Measurements from ENCODE around the gene KCNQ1.

KCNQ1 gene

GRCh38 chr11:2883979-2884815, 439.4 kb downstream of the KCNQ1 start:
- DNase-seq (ENCODE audit: low read depth in 2 of 2): no peak

GRCh38 chr11:2885017-2885677, 440.3 kb downstream of the KCNQ1 start:
- DNase-seq (ENCODE audit: low read depth in 2 of 2): no peak

DNA sequence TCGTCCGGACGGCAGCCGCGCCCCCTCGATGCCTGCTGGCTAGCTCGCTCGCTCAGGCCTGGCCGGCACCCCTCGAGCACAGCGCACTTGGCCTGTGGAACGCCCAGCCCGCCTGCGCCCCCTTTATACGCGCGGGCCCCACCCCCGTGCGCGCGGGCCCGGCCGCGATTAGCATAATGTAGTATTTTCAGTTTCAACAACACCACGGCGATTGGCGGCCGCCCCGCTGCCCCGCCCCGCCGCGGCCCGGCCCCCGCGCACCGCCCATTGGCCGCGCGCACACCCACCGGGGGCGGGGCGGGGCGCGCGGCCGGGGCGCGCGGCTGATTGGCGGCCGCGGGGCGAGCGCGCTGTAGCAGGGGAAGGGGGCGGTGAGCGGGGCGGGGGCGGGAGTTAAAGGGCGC, 440.9 kb downstream of the KCNQ1 start, which contains the start of gene CDKN1C:
TSS of gene CDKN1C (minus strand) at position 98 of the 404 bp plus-strand sequence. CDS start 319 bp downstream, outside the sequence.
- DNase-seq (ENCODE audit: low read depth in 2 of 2): peak; percentile 65 to 68

DNA sequence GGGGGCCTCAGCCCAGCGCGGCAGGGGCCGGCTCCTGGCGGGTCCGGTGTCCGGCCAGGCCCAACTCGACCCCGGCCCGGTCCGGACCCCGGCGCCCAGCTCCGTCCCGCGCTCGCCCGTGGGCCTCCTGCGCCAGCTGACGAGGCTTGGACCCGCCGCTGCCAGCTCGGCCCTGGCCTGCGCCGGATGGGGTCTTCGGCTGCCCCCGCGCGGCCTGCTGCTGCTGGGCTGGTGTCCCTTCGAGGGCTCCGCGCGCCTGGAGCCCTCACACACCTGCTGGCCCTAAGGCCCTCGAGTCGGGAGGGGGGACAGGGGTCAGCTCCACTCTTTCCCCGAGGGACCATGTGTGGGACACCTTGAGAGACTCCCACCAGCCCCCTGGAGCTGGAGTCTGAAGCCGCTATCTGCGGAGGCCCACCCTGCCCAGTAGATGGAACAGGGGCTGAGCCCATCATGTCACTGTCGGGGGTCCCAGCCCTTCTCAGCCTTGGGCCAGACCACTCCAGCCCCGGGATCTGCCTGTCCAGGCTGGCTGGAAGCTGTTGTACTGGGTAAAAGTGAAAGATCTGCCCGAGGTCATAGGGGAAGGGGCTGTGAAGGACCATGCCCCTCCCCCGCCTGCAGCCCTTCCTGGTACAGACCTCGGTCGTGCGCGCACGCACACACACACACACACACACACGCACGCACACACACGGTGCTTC, 441.5 kb downstream of the KCNQ1 start:
- DNase-seq (ENCODE audit: low read depth in 2 of 2): no peak

- no peak for DNase-seq (ENCODE audit: low read depth in 2 of 2)
These were observed 442.1 kb downstream of the KCNQ1 start for GRCh38 chr11:2886936-2887335.

- no peak for DNase-seq (ENCODE audit: low read depth in 2 of 2)
These were observed 442.8 kb downstream of the KCNQ1 start for GRCh38 chr11:2887515-2888195.

DNA sequence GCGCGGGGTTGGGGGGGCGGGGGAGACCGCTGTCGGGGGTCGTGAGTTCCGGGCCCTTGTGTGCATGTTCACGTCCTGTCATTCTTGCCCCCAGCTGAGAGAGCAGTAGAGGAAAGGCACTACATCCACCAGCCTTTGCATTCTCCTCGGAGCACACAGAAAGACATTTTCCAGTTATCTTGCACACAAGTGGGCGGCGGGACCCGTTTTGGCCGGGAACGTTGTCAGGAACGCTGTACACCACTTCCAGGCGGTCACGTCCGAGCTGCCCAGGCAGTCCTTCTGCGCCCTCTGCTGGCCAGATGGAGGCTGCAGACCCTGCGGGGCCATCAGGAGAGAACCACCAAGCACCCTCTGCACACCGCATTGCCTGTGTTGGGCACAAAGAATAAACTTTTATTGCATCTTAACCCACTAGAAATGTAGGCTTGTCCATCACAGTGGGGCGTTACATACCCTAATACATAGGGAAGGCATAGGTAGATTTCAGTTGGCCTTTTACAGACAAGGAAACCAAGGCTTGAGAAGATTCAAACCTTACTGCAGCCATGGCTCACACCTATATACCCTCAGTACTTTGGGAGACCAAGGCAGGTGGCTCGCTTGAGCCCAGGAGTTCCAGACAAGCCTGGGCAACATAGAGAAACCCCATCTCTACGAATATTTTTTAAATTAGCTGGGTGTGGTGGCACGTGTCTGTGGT, 443.6 kb downstream of the KCNQ1 start:
- DNase-seq (ENCODE audit: low read depth in 2 of 2): peak; percentile 68 to 74

DNA sequence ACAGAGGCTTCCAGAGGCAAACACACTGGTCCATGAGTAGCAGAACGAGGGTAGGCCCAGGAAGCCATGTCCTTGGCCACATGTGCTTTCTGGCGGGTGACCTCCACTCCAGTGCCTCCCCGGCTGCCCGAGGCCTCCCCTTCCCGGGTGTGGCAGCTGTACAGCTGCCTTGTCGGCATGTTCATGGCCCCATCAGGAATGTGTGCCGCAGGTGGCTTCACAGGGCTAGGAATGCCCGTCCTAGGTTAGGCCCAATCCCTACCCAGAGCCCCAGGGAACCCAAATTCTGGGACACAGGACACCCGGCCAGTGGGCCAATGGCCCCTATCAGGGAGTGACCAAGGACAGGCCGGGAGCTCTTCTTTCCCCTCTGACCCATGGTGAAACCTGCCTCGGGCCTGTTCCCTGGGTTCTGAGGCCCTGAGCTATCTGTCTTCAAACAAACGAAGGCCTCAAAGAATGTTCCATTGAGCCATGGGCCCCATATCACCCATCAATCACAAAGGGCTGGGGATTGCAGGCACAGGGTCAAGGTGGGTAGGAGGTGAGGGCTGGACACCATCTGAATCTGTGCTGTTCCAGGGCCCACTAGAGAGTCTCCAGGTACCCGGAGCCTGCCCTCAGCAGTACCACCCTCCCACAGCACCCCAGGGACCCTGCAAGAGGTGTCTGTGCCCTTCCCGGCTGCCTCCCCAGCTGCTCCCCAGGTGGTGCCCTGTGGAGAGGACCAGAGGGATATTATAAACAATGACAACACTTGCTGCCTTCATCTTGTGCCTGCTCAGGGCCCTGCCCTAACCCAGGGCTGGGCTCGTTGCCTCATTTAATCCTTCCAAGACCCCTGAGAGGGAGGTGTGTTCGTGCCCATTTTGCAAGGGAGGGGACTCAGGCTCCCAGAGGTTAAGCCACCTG, 444.8 kb downstream of the KCNQ1 start:
- no peak for DNase-seq (ENCODE audit: low read depth in 2 of 2)

GRCh38 chr11:2890466-2891294, 445.9 kb downstream of the KCNQ1 start:
- DNase-seq (ENCODE audit: low read depth in 2 of 2): no peak

DNA sequence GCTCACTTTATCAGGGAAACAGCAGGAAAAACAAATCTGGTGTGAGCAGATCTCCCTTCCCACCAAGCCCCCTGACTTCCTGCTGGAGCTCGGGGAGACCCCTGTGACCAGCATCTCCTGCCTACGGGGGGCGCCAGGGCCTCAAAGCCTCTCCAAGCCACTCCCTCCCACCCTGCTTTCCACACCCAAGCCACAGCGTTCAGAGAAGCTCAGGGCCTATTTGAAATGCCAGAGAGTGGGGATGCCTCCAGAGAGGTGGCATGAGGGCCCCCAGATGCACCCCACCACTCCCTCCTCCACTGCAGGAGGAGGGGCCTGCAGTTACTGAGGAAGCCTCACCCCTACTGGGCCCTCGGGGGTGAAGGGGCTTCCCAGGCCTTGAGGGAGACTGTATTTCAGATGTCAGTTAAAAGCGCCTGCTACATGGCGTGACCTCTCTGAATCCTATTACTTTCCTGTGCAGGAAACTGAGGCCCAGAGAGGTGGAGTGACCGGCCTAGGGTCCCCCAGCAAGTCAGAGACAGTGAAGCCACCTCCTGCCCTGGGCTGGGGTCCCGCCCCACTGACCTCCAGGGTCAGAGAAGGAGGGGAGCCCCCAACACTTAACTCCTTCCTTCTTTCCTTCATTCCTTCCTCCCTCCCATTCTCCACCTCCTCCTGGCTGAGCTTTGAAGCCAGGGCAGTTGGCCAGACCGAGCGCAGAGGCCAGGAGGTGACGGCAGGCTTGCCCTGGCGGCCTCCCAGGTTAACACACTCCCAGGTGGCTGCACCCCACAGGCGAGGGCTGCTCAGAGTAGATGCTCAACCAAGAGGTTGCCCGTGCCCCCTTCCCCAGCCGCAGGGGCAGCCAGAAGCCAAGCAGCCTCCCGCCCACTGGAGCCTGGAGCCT, 446.8 kb downstream of the KCNQ1 start:
- no peak for DNase-seq (ENCODE audit: low read depth in 2 of 2)

GRCh38 chr11:2892215-2892966, 447.6 kb downstream of the KCNQ1 start:
- DNase-seq (ENCODE audit: low read depth in 2 of 2): peak in 1 of 2 donors; percentile 25

- no peak for DNase-seq (ENCODE audit: low read depth in 2 of 2)
These were observed 448.2 kb downstream of the KCNQ1 start for GRCh38 chr11:2892967-2893528.

DNA sequence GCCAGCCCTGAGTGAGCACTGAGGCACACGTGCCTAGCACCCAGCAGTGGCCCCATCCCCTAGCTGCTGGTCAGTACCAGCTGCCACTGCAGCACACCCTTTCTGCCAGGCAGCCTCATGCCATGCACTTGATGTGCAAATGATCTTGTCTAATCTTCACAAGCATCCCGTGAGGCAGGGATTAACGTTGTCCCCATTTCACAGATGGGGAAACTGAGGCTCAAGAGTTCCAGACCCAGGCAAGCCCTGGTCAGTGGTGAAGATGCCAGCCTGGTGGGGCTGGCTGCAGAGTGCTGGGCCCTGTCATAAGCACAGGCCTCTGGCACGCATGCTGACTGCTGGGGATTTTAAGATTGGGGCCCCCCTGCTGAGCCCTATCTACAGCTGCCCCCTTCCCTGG, 449.1 kb downstream of the KCNQ1 start:
- DNase-seq (ENCODE audit: low read depth in 2 of 2): no peak

- DNase-seq (ENCODE audit: low read depth in 2 of 2): no peak
These were observed 451.2 kb downstream of the KCNQ1 start for GRCh38 chr11:2896047-2896446.

DNA sequence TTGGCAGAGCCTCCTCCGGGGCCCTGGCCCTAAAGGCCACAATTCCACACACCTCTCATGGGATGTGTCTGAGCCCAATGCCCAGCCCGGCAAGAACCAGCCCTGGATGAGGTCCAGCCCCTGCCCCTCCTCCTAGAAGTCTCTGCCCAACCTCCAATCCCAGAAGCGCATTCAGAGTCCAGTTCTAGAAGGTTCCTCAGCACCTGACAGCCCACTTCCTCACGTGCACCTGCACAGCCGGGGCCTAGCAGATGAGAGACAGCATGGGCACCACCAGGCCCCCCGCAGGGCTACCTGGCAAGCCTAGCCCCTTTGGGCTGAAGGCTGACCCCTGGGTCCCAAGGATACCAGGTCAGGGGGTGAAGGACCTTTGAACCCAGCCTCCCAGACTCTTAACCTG, 452.2 kb downstream of the KCNQ1 start:
- DNase-seq (ENCODE audit: low read depth in 2 of 2): no peak

DNA sequence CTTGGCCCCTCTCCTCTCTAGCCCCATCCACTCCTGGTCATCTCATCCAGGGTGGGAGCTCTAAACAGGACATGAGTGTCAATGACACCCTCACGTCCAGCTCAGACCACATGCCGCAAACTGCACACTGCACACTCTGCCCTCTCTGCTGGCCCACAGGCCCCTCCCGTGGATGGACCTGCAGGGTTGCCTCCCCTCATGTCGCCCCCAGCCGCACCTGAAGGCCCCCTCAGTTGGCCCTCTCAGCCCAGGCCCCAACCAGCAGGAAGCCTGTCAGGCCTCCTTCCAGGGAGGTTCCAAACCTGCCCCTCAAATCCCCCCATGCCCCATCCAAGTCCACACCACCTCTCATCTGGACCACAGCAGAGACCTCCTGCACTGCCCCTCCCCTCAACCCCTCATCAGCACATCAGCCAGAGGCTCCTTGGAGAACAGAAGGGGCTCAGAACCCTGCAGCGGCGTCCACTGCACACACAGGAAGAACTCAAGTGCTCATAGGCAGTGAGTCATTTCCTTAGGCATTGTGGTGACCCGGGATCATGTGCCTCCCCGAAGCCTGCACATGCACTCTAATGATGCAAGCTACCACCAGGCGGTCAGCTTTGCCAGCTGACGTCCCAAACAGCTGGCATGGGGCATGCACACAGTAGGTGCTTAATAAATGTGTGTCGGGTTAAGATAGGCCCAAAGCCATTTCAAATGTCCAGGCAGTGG, 453.7 kb downstream of the KCNQ1 start:
- DNase-seq (ENCODE audit: low read depth in 2 of 2): peak; percentile 19 to 53
